HepG2 (cell line): ENCODE measurements around the gene DUSP15. TPM values are rescaled to one million over a fixed set of nuclear protein-coding genes. Genes with fewer than 3 reads are reported as not detected.

Experiments used
- CBX5 ChIP-seq: sonication (generic); formaldehyde crosslinking; IDR thresholded peaks from 2 replicates; pipeline ENCODE4 v1.4.0; 2020; ENCODE audit warnings: missing genetic modification reagents, borderline replicate concordance
- CREBL2 ChIP-seq: sonication (generic); formaldehyde crosslinking; IDR thresholded peaks from 2 replicates; pipeline ENCODE4 v1.8.1; 2023; ENCODE audit warnings: missing genetic modification reagents, mild to moderate bottlenecking, borderline replicate concordance
- DDIT3 ChIP-seq: sonication (generic); formaldehyde crosslinking; IDR thresholded peaks from 2 replicates; pipeline ENCODE4 v1.4.0; 2020; ENCODE audit warnings: mild to moderate bottlenecking, missing genetic modification reagents
- HOXA5 ChIP-seq: sonication (generic); formaldehyde crosslinking; IDR thresholded peaks from 2 replicates; pipeline ENCODE4 v1.4.0; 2020; ENCODE audit warnings: missing genetic modification reagents
- KDM6A ChIP-seq: IDR thresholded peaks from 2 replicates; pipeline ENCODE4 v1.6.1; 2016; ENCODE audit warnings: low read depth
- NCOA1 ChIP-seq: sonication (generic); formaldehyde crosslinking; IDR thresholded peaks from 2 replicates; pipeline ENCODE4 v1.9.0; 2021; ENCODE audit warnings: missing genetic modification reagents
- PITX1 ChIP-seq: sonication (generic); formaldehyde crosslinking; IDR thresholded peaks from 2 replicates; pipeline ENCODE4 v1.5.1; 2020; ENCODE audit warnings: mild to moderate bottlenecking, missing genetic modification reagents
- RBFOX2 ChIP-seq: fragments of 200-400 bp; formaldehyde crosslinking; IDR thresholded peaks from 2 replicates; pipeline ENCODE4 v1.6.1; 2017; ENCODE audit warnings: low read depth, mild to moderate bottlenecking, low read length
- SRSF9 ChIP-seq: fragments of 200-400 bp; formaldehyde crosslinking; IDR thresholded peaks from 2 replicates; pipeline ENCODE4 v1.6.1; 2018; ENCODE audit warnings: borderline replicate concordance, mild to moderate bottlenecking, low read depth, low read length; ENCODE audit not compliant: insufficient read depth, poor library complexity, severe bottlenecking
- WIZ ChIP-seq: sonication (generic); formaldehyde crosslinking; IDR thresholded peaks from 2 replicates; pipeline ENCODE4 v1.5.1; 2020; ENCODE audit warnings: mild to moderate bottlenecking, missing genetic modification reagents
- ZNF333 ChIP-seq: sonication (generic); formaldehyde crosslinking; IDR thresholded peaks from 2 replicates; pipeline ENCODE4 v1.4.0; 2020; ENCODE audit warnings: mild to moderate bottlenecking, missing genetic modification reagents, borderline replicate concordance
- ZNF383 ChIP-seq: sonication (generic); formaldehyde crosslinking; IDR thresholded peaks from 2 replicates; pipeline ENCODE4 v1.4.0; 2020; ENCODE audit warnings: missing genetic modification reagents, mild to moderate bottlenecking, borderline replicate concordance
- ZNF775 ChIP-seq: sonication (generic); formaldehyde crosslinking; IDR thresholded peaks from 2 replicates; pipeline ENCODE4 v1.4.0; 2020; ENCODE audit warnings: missing genetic modification reagents, mild to moderate bottlenecking, moderate library complexity, borderline replicate concordance
- ZNF800 ChIP-seq: sonication (generic); formaldehyde crosslinking; IDR thresholded peaks from 2 replicates; pipeline ENCODE4 v1.4.0; 2020; ENCODE audit warnings: missing genetic modification reagents
- polyA plus RNA-seq, 8 experiments: library from polyadenylated mRNA; depleted of rRNA in 3 of 8; stranded (reverse) in 7 of 8; unstranded in 1 of 8; fragments of >200 nt; fragmentation: Illumina TruSeq in 4 of 8; extraction: Trizol in 4 of 8; gene quantifications; 2 replicates each; pipeline versions ENCODE4 v1.2.1 to v1.2.3, GENCODE V29; 2011 to 2016; ENCODE audit warnings: low read depth in 4 of 8, missing spikeins in 1 of 8, mixed read lengths in 1 of 8; ENCODE audit not compliant: insufficient read depth in 1 of 8
- total RNA-seq, 5 experiments: library from RNA; depleted of rRNA; stranded (reverse); fragments of >200 nt; fragmentation: Illumina TruSeq; extraction: Trizol; gene quantifications; 2 replicates each; pipeline ENCODE4 v1.2.3, GENCODE V29; 2016; ENCODE audit warnings: low read depth in 1 of 5
- TF ChIP-seq, protein P1 (sequence below): sonication (generic); formaldehyde crosslinking; IDR thresholded peaks from 2 replicates; pipeline ENCODE4 v1.8.1; 2023; ENCODE audit warnings: mild to moderate bottlenecking, missing genetic modification reagents
- TF ChIP-seq, protein P2 (sequence below): sonication (generic); formaldehyde crosslinking; IDR thresholded peaks from 2 replicates; pipeline ENCODE4 v1.5.0; 2020; ENCODE audit warnings: mild to moderate bottlenecking, missing genetic modification reagents
- TF ChIP-seq, protein P3 (sequence below): sonication (generic); formaldehyde crosslinking; IDR thresholded peaks from 2 replicates; pipeline ENCODE4 v1.4.0; 2020; ENCODE audit warnings: missing genetic modification reagents; ENCODE audit errors: not compliant biosample characterization
- TF ChIP-seq, protein P4 (sequence below): sonication (generic); formaldehyde crosslinking; IDR thresholded peaks from 2 replicates; pipeline ENCODE4 v1.4.0; 2020; ENCODE audit warnings: missing genetic modification reagents, borderline replicate concordance

The DUSP15 gene
- total and polyA plus RNA-seq, 2 of the 13 experiments (the other 11 are each of a cell fraction or from before 2014, with no cell fraction given) = 0.17 to 0.93 TPM

DNA sequence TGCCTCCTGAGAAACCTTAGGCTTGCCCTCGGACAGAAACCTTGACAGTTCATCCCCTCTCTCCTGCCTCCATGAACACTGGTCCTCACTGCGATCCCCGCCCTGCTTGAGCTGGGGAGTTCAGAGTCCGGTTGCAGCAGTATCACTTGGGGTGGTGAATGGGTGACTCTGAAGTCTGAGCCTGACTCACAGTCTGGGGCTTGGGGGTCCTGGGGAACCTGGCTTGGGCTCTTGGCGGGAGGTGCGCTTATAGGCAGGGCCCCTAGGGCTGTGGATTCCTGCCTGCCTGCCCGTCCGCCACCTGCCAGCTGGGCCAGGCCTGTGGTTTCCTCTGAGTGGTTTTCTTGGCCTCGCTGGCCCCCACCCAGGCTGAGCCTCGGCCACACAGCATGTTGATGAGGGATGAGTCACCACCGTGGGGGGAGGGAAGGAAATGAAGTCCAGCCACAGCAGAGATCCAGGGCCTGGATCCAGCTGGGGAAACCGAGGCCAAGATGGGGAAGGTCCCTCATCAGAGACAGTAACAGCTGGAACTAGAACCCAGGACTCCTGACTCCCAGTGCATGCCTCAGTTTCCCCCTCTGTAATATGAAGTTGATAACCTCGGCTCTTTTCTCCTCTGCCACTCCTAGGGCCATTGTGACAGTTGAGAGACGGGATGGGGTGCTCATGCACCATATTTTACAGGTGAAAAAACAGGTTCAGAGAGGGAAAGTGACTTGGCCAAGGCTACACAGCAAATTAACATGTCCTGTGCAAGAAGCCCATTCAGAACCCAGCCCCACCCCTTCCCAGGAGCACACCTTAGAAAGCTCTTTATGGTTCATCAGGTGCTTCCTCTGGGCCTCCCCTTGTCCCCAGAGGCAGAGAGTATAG lies 34.1 kb downstream of the DUSP15 start (continued):
- TF ChIP-seq, protein P1, sequence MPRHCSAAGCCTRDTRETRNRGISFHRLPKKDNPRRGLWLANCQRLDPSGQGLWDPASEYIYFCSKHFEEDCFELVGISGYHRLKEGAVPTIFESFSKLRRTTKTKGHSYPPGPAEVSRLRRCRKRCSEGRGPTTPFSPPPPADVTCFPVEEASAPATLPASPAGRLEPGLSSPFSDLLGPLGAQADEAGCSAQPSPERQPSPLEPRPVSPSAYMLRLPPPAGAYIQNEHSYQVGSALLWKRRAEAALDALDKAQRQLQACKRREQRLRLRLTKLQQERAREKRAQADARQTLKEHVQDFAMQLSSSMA = no peak
- TF ChIP-seq SRSF9 (no peak), PITX1 (CRISPR knock-in tag) (no peak), ZNF383 (CRISPR knock-in tag) (no peak), ZNF800 (CRISPR knock-in tag) (no peak), ZNF775 (CRISPR knock-in tag) (no peak), NCOA1 (CRISPR knock-in tag) (no peak), RBFOX2 (no peak), KDM6A (CRISPR knock-in tag) (peak; percentile 61; the same call in 1 of the 2 replicates), WIZ (CRISPR knock-in tag) (no peak), DDIT3 (CRISPR knock-in tag) (no peak), CBX5 (CRISPR knock-in tag) (peak; percentile 70; the same call in 1 of the 2 replicates), HOXA5 (CRISPR knock-in tag) (no peak), CREBL2 (CRISPR knock-in tag) (no peak), ZNF333 (CRISPR knock-in tag) (no peak)
- TF ChIP-seq, protein P2, sequence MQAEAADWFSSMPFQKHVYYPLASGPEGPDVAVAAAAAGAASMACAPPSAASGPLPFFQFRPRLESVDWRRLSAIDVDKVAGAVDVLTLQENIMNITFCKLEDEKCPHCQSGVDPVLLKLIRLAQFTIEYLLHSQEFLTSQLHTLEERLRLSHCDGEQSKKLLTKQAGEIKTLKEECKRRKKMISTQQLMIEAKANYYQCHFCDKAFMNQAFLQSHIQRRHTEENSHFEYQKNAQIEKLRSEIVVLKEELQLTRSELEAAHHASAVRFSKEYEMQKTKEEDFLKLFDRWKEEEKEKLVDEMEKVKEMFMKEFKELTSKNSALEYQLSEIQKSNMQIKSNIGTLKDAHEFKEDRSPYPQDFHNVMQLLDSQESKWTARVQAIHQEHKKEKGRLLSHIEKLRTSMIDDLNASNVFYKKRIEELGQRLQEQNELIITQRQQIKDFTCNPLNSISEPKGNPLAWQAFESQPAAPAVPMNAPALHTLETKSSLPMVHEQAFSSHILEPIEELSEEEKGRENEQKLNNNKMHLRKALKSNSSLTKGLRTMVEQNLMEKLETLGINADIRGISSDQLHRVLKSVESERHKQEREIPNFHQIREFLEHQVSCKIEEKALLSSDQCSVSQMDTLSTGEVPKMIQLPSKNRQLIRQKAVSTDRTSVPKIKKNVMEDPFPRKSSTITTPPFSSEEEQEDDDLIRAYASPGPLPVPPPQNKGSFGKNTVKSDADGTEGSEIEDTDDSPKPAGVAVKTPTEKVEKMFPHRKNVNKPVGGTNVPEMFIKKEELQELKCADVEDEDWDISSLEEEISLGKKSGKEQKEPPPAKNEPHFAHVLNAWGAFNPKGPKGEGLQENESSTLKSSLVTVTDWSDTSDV (CRISPR knock-in tag) = no peak
- TF ChIP-seq, protein P3, sequence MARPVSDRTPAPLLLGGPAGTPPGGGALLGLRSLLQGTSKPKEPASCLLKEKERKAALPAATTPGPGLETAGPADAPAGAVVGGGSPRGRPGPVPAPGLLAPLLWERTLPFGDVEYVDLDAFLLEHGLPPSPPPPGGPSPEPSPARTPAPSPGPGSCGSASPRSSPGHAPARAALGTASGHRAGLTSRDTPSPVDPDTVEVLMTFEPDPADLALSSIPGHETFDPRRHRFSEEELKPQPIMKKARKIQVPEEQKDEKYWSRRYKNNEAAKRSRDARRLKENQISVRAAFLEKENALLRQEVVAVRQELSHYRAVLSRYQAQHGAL (CRISPR knock-in tag) = no peak
- TF ChIP-seq, protein P4, sequence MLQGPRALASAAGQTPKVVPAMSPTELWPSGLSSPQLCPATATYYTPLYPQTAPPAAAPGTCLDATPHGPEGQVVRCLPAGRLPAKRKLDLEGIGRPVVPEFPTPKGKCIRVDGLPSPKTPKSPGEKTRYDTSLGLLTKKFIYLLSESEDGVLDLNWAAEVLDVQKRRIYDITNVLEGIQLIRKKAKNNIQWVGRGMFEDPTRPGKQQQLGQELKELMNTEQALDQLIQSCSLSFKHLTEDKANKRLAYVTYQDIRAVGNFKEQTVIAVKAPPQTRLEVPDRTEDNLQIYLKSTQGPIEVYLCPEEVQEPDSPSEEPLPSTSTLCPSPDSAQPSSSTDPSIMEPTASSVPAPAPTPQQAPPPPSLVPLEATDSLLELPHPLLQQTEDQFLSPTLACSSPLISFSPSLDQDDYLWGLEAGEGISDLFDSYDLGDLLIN (CRISPR knock-in tag) = no peak
